ENCODE measurements around the gene DGKE. TPM values are rescaled to one million over a fixed set of nuclear protein-coding genes. Genes with fewer than 3 reads are reported as not detected.
A peak's percentile ranks its signal among the peaks of the same experiment; 100 is the strongest.

The DGKE gene
- total RNA-seq, 1 experiment from 2014 or later, result 9.8 TPM

GRCh38 chr17:56912105-56912999 lies 78.4 kb downstream of the DGKE start:
- peak; percentile 23 for DNase-seq (ENCODE audit: extremely low read depth, low read depth)

DNA sequence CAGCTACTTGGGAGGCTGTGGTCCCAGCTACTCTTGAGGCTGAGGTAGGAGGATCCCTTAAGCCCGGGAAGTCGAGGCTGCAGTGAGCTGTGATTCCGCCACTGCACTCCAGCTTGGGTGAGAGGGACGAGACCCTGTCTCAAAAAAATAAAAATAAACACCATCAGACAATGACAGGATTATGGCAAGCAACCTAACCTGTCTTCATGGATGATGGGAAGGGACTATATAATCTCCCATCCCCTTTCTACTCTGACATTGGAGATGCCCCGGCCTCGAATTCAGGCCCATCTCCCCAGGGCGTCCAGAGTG lies 79.0 kb downstream of the DGKE start:
- no peak for DNase-seq (ENCODE audit: extremely low read depth, low read depth)

- DNase-seq (ENCODE audit: extremely low read depth, low read depth), result no peak
Observed at GRCh38 chr17:56913353-56913866, 79.5 kb downstream of the DGKE start.

DNA sequence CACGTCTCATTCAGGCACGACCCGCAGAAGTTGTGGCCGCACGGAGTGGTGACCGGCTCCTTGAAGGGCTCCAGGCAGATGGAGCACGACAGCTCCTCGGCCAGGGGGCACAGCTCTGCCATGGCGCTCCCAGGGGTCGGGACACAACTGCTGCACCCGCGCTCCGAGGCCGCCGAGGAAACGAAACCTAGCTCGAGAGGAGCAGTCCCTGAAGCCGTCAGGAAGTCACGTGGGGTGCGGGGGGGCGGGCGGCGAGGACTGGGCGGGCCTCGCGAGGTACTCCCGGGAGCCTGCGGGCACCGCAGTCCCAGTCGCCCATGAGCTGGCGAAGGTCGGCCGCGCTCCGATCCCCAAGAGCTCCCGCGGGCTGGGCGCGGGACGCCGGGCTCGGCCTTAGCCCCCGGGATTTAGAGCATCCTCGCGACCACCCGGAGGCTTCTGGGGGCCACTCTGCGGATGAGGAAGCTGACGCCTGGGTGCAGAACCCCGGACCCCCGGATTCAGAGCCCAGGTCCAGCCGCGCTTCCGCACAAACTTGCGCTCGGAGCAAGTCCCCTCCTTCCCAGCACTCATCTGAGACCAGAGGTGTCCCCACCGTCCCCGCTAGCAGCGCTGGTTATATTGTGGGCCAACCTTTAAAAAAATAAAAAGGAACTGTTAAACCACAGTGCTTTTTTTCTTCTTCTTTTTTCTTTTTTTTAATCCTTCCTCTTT lies 80.1 kb downstream of the DGKE start, which contains the start of gene TRIM25:
TSS of gene TRIM25 (minus strand) at position 183 of the 714 bp plus-strand sequence. CDS start at position 122, 61 bp downstream.
- peak; percentile 88 for DNase-seq (ENCODE audit: extremely low read depth, low read depth)

- DNase-seq (ENCODE audit: extremely low read depth, low read depth), result peak; percentile 17
Observed at GRCh38 chr17:56914581-56915273, 80.8 kb downstream of the DGKE start.

DNA sequence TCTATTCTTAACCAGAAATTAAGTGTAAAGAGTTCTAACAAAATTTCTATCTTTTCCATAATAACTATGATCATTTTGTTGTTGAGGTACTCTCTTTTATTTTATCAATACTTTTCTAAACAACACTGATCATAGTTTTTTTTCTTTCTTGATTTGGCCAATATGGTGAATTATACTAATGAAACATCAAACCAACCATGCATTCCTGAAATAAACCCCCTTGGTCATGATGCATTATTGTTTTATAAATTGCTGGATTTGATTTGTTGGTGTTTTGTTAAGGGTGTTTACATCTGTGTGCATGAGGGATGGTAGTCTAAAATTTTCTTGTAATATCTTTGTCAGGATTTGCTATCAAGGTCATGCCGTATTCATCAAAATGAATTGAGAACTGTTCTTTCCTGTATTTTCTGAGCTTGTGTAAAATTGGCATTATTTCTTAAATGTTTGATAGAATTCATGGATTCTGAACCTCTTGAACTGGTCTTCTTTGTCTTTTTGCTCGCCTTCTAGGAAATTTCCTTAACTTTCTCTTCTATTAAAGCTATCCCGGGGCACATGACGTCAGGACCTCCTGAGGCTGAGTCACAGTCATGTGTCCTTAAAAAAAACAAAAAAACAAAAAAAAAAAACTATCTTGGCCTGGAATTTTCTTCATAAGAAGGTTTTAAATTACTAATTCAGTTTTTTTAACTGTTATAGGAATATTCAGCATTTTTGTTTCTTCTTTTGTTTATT lies 83.8 kb downstream of the DGKE start:
- no peak for DNase-seq (ENCODE audit: extremely low read depth, low read depth)

GRCh38 chr17:56918916-56919315 lies 85.0 kb downstream of the DGKE start:
- peak; percentile 56 for DNase-seq (ENCODE audit: extremely low read depth, low read depth)

Small RNAs within 50 kb of the gene (small RNA-seq; reads per million reads assigned to genes)
- gene AC015912.2 (0 reads per million in 2 experiments), gene RNU6-1158P (0 reads per million in 2 experiments)

Other genes with a start within 250 kb of the DGKE start
- gene NOG, start 240.5 kb upstream of the DGKE start, total RNA-seq (2014; rRNA removed; shearing (Covaris generic)), result 0.49 and 0.57 TPM in 2 replicates
- gene C17orf67, start 231 bp upstream of the DGKE start, total RNA-seq (2014; rRNA removed; shearing (Covaris generic)), result 0.32 and 0.50 TPM in 2 replicates
- gene TRIM25, start 79.9 kb downstream of the DGKE start, total RNA-seq (2014; rRNA removed; shearing (Covaris generic)), result 42.3 and 58.9 TPM in 2 replicates
- 19.8 and 20.7 TPM in 2 replicates for gene COIL, start 126.9 kb downstream of the DGKE start, total RNA-seq (2014; rRNA removed; shearing (Covaris generic))
- 64.1 and 70.1 TPM in 2 replicates for gene SCPEP1, start 144.0 kb downstream of the DGKE start, total RNA-seq (2014; rRNA removed; shearing (Covaris generic))